Measurements from ENCODE around the gene LHX3.

LHX3 gene

GRCh38 chr9:136225748-136226679 is 21.1 kb upstream of the LHX3 start:
- peak; percentile 88 for DNase-seq

GRCh38 chr9:136225366-136225747 is 20.4 kb upstream of the LHX3 start:
- no peak for DNase-seq

GRCh38 chr9:136223871-136224640 is 19.1 kb upstream of the LHX3 start:
- DNase-seq, result no peak

- DNase-seq, result no peak
Observed at GRCh38 chr9:136222906-136223285, 18.0 kb upstream of the LHX3 start.

- DNase-seq, result no peak
Observed at GRCh38 chr9:136222166-136222905, 17.4 kb upstream of the LHX3 start.

GRCh38 chr9:136220017-136220729 is 15.2 kb upstream of the LHX3 start:
- peak; percentile 84 for DNase-seq

- DNase-seq, result no peak
Observed at GRCh38 chr9:136219276-136219675, 14.3 kb upstream of the LHX3 start.

GRCh38 chr9:136218673-136219072 is 13.7 kb upstream of the LHX3 start:
- no peak for DNase-seq

GRCh38 chr9:136218271-136218670 is 13.3 kb upstream of the LHX3 start:
- DNase-seq, result no peak

- DNase-seq, result no peak
Observed at GRCh38 chr9:136216541-136217244, 11.8 kb upstream of the LHX3 start.

- DNase-seq, result no peak
Observed at GRCh38 chr9:136213733-136214132, 8.8 kb upstream of the LHX3 start.

- no peak for DNase-seq
Observed at GRCh38 chr9:136212345-136212950, 7.5 kb upstream of the LHX3 start.

- DNase-seq, result no peak
Observed at GRCh38 chr9:136211441-136212344, 6.8 kb upstream of the LHX3 start.

GRCh38 chr9:136211006-136211405 is 6.1 kb upstream of the LHX3 start:
- DNase-seq, result no peak

- no peak for DNase-seq
Observed at GRCh38 chr9:136210276-136210675, 5.3 kb upstream of the LHX3 start.

- DNase-seq, result no peak
Observed at GRCh38 chr9:136209786-136210185, 4.9 kb upstream of the LHX3 start.

- DNase-seq, result no peak
Observed at GRCh38 chr9:136209232-136209631, 4.3 kb upstream of the LHX3 start.

- no peak for DNase-seq
Observed at GRCh38 chr9:136208675-136209074, 3.7 kb upstream of the LHX3 start.

GRCh38 chr9:136207616-136208015 is 2.7 kb upstream of the LHX3 start:
- no peak for DNase-seq

- DNase-seq, result no peak
Observed at GRCh38 chr9:136206602-136207275, 1.8 kb upstream of the LHX3 start.
